GM21619 (cell line): ENCODE results near the gene NECTIN1.

Experiments
- ATAC-seq: cut with Tn5 transposase; IDR thresholded peaks from one replicate; pipeline ENCODE4 v1.9.1; 2021; ENCODE audit not compliant: unreplicated experiment

The NECTIN1 gene

GRCh38 chr11:119645018-119645417, 84.0 kb downstream of the NECTIN1 start:
- no peak for ATAC-seq

GRCh38 chr11:119644502-119644901, 84.5 kb downstream of the NECTIN1 start:
- ATAC-seq: no peak

- no peak for ATAC-seq
Measured at GRCh38 chr11:119643876-119644225, 85.1 kb downstream of the NECTIN1 start.

DNA sequence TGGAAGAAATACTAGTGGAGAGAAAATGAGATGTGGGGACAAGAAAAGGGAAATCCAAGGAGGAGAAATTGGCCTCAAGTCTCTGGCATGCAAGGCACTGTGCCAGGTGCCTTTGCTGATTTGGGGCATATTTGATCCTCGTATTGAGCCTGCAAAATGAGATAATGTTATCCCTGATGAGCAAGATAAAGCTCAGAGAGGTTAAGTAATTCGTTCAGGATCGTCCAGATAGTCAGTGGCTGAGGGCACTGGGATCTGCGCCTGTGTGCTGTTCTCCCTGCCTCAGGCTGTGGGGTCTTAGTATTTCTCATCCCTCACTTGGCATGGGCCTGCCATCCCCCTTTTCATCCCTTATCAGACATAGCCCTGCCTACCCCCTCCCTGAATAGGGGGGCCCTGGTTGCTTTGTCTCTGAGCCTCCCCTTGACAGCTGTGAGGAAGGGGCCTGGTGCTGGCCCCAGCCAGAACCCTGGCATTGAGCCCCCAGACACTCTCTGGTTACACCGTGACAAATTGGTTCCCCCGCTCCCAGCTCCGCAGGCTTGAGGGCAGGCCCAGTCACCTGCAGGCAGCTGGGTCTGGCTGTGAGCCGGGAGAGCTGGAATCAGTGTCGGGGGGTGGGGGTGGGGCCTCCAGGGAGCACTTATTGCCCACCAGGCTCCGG, 85.7 kb downstream of the NECTIN1 start:
- ATAC-seq: no peak

GRCh38 chr11:119641983-119642745, 86.8 kb downstream of the NECTIN1 start:
- no peak for ATAC-seq

DNA sequence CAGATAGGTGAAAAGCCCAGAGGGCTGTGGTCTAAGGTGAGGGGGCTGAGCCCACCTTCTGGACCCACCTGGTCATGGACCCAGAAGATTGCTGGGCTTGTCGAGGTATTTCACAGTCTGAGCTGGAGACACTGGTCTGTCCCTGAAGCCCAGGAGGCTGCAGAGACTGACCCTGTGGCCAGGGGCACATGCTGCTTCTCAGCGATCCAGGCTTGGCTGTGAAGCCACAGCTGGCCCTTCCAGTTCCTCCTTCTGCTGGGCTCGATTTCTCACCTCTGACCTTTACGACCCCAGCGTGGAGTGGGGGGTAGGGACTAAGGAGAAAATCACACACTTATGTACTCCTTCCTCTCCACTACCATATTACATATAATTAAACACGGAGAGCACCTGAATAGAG, 88.5 kb downstream of the NECTIN1 start:
- ATAC-seq: no peak

GRCh38 chr11:119639642-119640205, 89.3 kb downstream of the NECTIN1 start:
- no peak for ATAC-seq

DNA sequence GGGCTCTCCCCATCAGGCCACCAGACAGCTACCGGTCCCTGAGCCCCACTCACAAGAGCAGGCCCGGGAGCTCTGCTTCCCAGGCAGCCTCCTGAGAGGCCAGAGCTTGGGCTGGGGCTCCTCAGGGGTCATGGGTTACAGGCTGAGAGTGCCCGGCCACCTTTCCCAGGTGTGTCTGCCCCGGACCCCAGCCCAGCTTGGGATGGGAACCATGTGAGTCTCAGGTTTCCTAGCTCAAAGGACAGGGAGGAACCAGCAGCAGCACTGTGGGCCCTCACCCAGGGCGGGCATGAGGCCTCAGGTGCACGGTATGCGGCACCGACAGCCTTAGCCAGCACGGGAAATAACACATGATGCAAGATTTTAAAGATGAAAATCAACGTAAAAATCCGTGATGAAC, 90.1 kb downstream of the NECTIN1 start:
- no peak for ATAC-seq

DNA sequence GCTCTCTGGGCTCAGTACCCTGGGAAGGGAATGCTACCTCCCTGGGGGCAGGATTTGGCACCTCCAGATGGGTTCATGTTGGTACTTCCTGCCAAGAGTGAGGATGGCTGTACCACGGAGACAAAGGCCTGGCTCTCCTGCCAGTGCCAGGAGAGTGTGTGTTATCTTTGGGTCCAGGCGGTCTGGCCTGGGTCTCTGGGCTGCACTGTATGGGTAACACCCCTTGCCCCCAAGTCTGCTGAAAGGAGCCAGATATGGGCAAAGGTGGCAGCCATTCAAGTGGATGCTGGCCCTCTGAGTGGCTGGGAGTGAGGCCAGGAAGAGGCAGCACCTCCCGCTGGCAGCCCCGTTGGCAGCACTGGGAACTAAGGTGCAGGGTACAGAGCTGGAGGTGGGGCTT, 91.5 kb downstream of the NECTIN1 start:
- ATAC-seq: no peak

- no peak for ATAC-seq
Measured at GRCh38 chr11:119635776-119636175, 93.2 kb downstream of the NECTIN1 start.

DNA sequence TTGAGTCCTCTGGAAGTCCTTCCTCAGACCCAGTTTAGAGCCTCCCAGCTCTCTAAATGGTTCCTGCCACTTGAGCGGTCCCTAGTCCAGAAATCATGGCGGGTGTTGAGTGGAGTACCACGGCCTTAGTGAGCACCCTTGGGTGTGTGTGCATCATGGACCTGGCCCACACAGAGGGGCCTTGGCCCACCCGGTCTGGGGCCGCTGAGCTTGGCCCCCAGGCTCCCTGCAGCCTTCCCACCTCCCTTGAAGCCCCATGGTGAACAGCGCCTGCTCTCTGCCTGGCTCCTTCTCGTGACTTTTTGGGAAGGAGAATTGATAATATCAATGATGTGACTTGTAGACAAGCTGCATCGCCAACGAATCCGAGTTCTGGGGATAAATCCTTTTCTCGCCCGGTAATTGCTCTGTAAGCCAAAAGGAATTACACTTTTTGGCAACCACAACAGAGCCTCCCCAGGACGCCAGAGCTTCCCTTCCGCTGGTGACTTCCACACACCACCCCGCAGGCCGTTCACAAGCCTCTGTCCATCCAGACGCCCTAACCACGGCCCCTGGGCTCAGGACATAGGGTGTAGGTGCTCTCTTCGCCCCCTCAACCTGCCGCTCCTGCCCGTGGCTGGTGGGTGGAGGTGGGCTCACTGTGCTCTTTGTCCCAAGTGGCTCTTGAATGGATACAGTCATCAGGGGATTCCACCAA, 93.8 kb downstream of the NECTIN1 start:
- ATAC-seq: no peak

DNA sequence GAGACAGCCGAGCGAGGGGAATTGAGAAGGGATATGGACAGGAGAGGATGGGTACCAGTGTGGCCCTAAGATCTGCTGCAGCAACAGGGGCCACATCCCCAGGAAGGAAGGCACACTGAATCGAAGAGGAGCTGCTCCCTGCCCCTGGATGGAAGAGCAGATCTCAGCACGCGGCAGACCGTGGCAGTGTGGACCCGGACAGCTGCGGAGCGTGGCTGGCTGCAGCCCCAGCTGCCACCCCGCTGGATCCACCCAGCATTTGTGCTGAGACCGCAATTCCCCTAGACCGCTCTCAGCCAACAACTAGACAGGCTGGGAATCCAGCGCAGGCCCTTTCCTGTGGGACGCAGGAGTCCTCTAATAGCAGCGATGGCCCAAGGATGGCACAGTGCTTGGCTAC, 94.7 kb downstream of the NECTIN1 start:
- no peak for ATAC-seq

- ATAC-seq: no peak
Measured at GRCh38 chr11:119629834-119630624, 99.0 kb downstream of the NECTIN1 start.

DNA sequence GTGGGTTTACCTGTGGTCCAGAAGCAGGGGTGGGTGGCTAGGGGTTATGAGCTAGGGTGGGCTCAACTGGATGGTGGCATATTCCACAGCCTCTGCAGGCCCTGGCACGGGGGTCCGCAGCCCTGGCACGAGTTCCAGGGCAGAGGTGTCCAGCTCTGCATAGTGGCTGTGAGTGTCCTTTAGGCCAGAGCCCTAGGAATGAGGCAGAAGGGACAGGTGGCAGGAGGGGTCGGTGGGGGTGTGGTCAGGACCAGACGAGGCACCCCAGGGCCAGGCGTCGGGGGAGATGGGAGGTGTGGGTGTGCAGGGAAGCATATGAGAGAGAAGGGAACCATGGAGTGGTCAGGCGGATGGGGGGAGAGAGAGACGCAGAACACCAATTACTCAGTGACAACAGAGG, 99.9 kb downstream of the NECTIN1 start:
- no peak for ATAC-seq

- ATAC-seq: no peak
Measured at GRCh38 chr11:119627286-119627685, 101.7 kb downstream of the NECTIN1 start.

DNA sequence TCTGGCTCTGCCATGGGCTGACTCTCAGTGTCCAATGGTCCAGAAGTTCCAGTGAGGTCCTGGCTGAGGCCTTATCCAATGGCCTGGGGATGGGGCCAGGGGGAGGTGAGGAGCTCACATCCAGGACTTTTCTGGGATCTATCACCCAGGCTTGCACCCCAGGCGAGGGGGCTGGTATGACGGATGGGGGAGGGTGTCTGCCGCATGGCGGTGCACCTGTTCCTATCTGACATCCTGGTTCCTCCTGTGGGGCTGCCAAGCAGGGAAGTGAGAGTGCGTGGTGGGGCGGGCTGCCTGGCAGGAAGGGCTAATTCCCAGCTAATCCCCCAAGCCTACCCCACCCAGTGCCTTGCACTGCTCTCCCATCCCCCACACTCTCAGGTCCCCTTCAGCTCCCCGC, 102.1 kb downstream of the NECTIN1 start:
- no peak for ATAC-seq

- no peak for ATAC-seq
Measured at GRCh38 chr11:119626197-119626841, 102.7 kb downstream of the NECTIN1 start.

DNA sequence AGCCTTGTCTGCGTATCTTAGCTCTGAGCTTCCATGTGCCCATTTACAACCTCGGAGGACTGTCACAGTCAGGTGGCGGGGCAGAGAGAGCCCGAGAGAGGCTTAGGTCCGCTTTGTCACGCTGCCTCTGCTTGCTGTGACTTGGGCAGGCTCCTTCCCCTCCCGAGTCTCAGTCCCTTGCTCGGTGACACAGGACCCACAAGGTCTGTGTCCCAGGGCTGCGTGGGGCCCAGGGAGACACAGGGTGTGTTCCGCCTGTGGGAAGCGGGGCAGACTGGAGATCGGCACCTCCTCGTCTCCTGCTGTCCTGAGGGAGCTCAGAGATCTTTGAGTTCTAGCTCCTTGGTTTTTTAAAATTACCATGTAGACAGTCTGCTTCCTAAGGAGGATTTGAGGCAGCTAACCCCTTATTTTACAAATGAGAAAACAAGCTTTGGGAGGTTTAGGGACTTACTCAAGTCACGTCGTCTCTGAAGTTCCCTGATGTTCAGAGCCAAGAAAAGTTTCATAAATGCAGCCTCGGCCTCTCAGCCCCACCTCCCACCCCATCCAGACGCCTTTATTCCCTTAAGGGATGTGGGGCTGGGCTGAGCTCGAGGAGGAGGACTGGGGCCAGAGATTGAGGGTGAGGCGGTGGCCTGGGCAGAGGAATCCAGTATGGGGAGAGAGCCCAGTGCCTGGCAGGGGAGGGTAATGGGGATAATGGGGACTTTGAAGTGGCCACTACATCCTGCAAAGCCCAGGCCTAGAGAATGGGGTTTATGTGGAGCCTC, 103.6 kb downstream of the NECTIN1 start:
- ATAC-seq: no peak

- no peak for ATAC-seq
Measured at GRCh38 chr11:119624629-119625028, 104.4 kb downstream of the NECTIN1 start.

GRCh38 chr11:119624102-119624615, 104.8 kb downstream of the NECTIN1 start:
- no peak for ATAC-seq
